Measurements from ENCODE around the gene ACIN1.
A peak's percentile ranks its signal among the peaks of the same experiment; 100 is the strongest.

ACIN1 gene

GRCh38 chr14:23009483-23009938, 85.4 kb downstream of the ACIN1 start:
- peak; percentile 31 for DNase-seq

- DNase-seq: peak; percentile 81
These were observed 86.1 kb downstream of the ACIN1 start for GRCh38 chr14:23008831-23009230.

Measured in NCI-H1092 (cell line).